ENCODE results near the gene SHB.

DNA sequence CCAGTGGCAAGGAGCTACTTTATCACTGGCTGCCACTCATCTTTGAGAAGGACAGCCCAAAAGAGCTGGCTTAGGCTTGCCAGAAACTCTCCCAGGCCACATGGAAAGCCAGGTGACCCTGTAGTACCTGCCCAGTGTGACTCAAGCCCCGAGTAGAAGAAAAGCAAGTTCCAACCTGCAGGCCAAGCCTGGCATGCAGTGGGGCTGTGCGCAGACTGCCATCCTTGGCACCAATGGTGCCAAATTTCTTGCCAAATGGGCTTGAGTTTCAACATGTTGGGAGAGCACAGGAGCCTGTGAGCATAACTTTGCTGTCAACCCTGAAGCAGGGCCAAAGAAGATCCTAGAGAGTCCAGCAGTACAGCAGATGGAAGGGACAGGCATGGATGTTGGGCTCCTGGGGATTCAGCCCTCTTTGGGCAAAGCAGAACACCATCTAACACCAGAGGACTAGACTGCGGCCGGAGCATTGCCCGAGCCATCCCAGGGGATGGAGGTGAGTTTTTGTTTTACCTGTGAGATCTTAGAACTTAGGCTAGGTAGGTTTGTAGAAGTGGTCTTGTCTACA is 27.3 kb upstream of the SHB start:
- TF ChIP-seq, protein P1, sequence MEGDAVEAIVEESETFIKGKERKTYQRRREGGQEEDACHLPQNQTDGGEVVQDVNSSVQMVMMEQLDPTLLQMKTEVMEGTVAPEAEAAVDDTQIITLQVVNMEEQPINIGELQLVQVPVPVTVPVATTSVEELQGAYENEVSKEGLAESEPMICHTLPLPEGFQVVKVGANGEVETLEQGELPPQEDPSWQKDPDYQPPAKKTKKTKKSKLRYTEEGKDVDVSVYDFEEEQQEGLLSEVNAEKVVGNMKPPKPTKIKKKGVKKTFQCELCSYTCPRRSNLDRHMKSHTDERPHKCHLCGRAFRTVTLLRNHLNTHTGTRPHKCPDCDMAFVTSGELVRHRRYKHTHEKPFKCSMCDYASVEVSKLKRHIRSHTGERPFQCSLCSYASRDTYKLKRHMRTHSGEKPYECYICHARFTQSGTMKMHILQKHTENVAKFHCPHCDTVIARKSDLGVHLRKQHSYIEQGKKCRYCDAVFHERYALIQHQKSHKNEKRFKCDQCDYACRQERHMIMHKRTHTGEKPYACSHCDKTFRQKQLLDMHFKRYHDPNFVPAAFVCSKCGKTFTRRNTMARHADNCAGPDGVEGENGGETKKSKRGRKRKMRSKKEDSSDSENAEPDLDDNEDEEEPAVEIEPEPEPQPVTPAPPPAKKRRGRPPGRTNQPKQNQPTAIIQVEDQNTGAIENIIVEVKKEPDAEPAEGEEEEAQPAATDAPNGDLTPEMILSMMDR (IDR thresholded peaks at IDR 0.05) = no peak
- TF ChIP-seq POLR2A (IDR thresholded peaks at IDR 0.05) = no peak

Data from lower leg skin (tissue), 3 donors.